Measurements from ENCODE around the gene FBXL22. TPM values are rescaled to one million over a fixed set of nuclear protein-coding genes. Genes with fewer than 3 reads are reported as not detected.

The FBXL22 gene
- total RNA-seq, 1 donor from 2014 or later, result 1.3 TPM

GRCh38 chr15:63575312-63575711 lies 21.9 kb upstream of the FBXL22 start:
- H3K27ac Mint-ChIP-seq, result peak overlapping the region; percentile 34
- no peaks in the 10 kb centered on the region for H3K27me3 Mint-ChIP-seq
- no peak overlapping the region for H3K4me3 Mint-ChIP-seq
- H3K36me3 Mint-ChIP-seq (ENCODE audit: low read depth), result peaks cover 41% of the 10 kb centered on the region
- H3K4me1 Mint-ChIP-seq, result peaks cover 3% of the 10 kb centered on the region
- no peaks in the 10 kb centered on the region for H3K9me3 Mint-ChIP-seq
- no peak for DNase-seq
- intact Hi-C loops (cut with micrococcal nuclease), result no loop called here

DNA sequence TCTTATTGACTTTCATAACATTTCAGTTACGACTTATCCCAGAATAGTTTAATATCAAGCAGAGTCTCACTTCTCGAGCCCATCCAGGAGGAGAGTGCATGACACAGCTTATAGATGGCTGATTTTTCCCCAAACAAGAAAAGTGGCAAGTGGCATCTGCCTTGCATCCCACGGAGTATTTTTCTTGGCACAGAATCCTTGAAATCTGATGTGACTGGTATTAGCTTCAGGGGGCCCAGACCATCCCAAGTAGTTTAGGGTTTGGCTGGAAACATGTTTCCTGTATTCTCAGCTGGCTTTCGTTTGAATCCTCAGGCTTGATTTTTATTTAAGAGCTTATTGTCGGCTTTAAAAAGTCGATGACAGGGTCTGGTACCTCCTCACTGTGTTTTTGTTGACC lies 20.7 kb upstream of the FBXL22 start:
- H3K4me3 Mint-ChIP-seq, result no peak overlapping the region
- H3K27ac Mint-ChIP-seq, result no peak overlapping the region

GRCh38 chr15:63582179-63582578 lies 15.0 kb upstream of the FBXL22 start:
- H3K4me3 Mint-ChIP-seq, result no peak overlapping the region
- peak; percentile 46 for DNase-seq
- H3K27me3 Mint-ChIP-seq, result no peaks in the 10 kb centered on the region
- peak overlapping the region; percentile 14 for H3K27ac Mint-ChIP-seq
- intact Hi-C loops (cut with micrococcal nuclease), result no loop called here
- H3K36me3 Mint-ChIP-seq (ENCODE audit: low read depth), result peaks cover 50% of the 10 kb centered on the region
- peaks cover 6% of the 10 kb centered on the region for H3K4me1 Mint-ChIP-seq
- no peaks in the 10 kb centered on the region for H3K9me3 Mint-ChIP-seq

More for the DNA sequence above, 20.7 kb upstream of the FBXL22 start:
- peaks cover 37% of the 10 kb centered on the region for H3K36me3 Mint-ChIP-seq (ENCODE audit: low read depth)
- no peaks in the 10 kb centered on the region for H3K9me3 Mint-ChIP-seq
- DNase-seq, result no peak
- intact Hi-C loops (cut with micrococcal nuclease), result no loop called here
- H3K4me1 Mint-ChIP-seq, result peaks cover 3% of the 10 kb centered on the region
- no peaks in the 10 kb centered on the region for H3K27me3 Mint-ChIP-seq

GRCh38 chr15:63582718-63583426 lies 14.3 kb upstream of the FBXL22 start:
- Mint-ChIP-seq H3K4me1 (peaks cover 6% of the 10 kb centered on the region), H3K4me3 (no peak overlapping the region), H3K27ac (peak overlapping the region; percentile 14), H3K36me3 (ENCODE audit: low read depth) (peaks cover 52% of the 10 kb centered on the region), H3K9me3 (no peaks in the 10 kb centered on the region), H3K27me3 (no peaks in the 10 kb centered on the region)
- intact Hi-C loops (cut with micrococcal nuclease), result no loop called here
- DNase-seq, result peak; percentile 50

GRCh38 chr15:63586790-63587189 lies 10.4 kb upstream of the FBXL22 start:
- Mint-ChIP-seq H3K27me3 (no peaks in the 10 kb centered on the region), H3K9me3 (no peaks in the 10 kb centered on the region), H3K4me3 (no peak overlapping the region), H3K27ac (no peak overlapping the region), H3K4me1 (peaks cover 13% of the 10 kb centered on the region), H3K36me3 (ENCODE audit: low read depth) (peaks cover 75% of the 10 kb centered on the region)
- intact Hi-C loops (cut with micrococcal nuclease), result no loop called here
- peak; percentile 49 for DNase-seq

DNA sequence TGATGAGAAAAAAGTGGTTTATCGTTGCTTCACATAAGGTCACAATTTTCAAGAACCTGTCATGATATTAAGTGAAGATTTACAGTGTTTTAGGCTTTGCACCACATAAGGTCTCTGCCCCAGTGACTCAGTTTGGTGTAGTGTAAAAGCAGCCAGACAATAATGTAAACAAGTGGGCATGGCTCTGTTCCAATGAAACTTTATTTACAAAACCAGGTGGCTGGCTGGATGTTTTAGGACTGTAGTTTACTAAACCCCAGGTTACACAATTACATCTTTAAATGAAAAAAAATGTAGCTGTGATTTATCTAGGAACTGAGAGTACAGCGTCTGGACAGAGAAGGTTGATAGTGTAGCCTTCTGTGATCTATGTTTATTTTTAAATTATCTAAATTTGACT lies 9.7 kb upstream of the FBXL22 start:
- Mint-ChIP-seq H3K4me3 (no peak overlapping the region), H3K27ac (no peak overlapping the region), H3K27me3 (no peaks in the 10 kb centered on the region), H3K36me3 (ENCODE audit: low read depth) (peaks cover 75% of the 10 kb centered on the region), H3K4me1 (peaks cover 11% of the 10 kb centered on the region), H3K9me3 (no peaks in the 10 kb centered on the region)
- intact Hi-C loops (cut with micrococcal nuclease), result no loop called here
- peak; percentile 13 for DNase-seq

DNA sequence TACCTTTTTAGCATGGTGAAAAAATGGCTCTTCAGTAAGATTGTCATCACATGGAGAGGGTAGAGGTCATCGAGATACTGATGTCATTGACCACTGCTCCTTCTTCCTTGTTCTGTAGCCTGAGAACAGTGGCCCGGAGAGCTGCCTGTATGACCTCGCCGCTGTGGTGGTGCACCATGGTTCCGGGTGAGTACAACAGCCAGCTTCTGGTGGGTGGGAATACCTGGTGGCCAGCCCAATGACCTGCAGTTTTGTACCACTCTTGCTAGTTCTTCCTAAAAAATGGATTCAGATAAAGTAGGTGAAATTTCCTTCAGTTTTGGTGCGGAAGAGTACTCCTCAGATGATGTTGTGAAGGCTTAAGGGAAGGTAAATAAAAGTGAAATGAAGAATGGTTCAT lies 8.4 kb upstream of the FBXL22 start:
- Mint-ChIP-seq H3K4me3 (no peak overlapping the region), H3K27ac (no peak overlapping the region), H3K9me3 (no peaks in the 10 kb centered on the region), H3K36me3 (ENCODE audit: low read depth) (peaks cover 74% of the 10 kb centered on the region), H3K4me1 (peaks cover 20% of the 10 kb centered on the region), H3K27me3 (no peaks in the 10 kb centered on the region)
- DNase-seq, result peak; percentile 52
- intact Hi-C loops (cut with micrococcal nuclease), result no loop called here

DNA sequence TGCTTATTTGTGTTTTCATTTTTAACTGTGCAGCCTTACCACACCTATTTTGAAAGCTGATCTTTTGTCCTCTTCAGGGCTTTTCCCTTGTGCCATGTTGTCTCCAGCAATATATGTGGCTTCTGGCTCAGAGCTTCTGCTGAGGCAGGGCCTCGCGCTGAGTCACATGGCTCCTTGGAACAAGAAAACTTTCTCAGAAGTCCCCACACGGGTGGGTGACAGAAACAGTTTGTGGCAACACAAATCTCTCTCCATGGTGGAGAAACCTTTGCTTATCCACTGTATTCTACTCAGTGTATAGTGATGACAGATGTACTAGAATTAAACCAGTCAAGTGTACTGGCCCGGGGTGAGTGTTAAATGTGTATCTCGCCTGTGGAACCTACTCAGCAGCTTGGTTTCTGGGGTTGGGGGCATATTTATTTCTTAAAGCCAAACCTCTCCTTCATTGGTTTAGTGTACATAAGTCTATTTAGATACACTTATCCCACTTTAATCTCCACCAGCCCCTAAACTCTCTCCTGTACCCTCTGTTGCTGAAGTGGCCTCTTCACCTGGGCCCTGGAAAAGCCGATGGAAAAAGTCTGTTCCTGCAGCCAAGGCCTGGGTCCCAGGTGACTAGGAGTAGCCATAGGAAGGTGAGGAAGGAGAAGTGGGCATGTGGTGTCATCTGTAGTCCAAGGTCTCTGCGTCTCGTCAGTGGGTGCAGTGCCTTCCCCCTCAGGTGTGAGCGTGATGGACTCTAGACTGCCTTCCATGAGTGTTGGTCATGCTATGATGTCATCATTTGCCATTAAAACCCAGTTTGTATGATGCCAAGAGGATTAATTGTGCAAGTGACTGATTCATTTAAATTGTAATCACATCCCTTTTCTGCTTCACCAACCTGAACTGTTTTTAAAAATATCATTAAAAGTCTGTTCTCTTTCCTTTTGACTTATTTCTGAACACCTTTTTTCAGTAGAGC lies 3.2 kb upstream of the FBXL22 start:
- Mint-ChIP-seq H3K4me3 (no peak overlapping the region), H3K4me1 (peaks cover 47% of the 10 kb centered on the region), H3K36me3 (ENCODE audit: low read depth) (peaks cover 47% of the 10 kb centered on the region), H3K9me3 (no peaks in the 10 kb centered on the region), H3K27me3 (no peaks in the 10 kb centered on the region), H3K27ac (peak overlapping the region; percentile 81)
- peak; percentile 65 for DNase-seq
- intact Hi-C loops (cut with micrococcal nuclease), result no loop called here

DNA sequence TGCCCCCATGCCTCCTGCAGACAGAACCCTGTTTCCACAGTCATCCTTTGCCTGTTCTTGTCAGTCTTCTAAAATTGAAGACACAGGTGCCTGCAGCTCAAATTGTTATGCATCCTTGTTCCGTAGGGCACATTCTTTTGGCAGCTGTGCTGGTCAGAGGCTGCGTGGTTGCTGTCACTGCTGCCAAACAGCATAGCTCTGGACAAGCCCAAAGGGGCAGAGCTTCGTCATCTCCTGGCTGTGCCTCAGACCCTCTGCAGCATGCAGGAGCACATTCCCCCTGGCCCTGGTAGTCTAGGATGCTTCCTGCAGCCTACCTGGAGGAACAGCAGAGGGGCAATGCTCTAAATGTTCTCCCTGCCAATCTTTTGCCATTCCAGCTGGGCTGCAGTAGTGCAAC lies 2.1 kb upstream of the FBXL22 start:
- Mint-ChIP-seq H3K36me3 (ENCODE audit: low read depth) (peaks cover 36% of the 10 kb centered on the region), H3K27me3 (no peaks in the 10 kb centered on the region), H3K4me1 (peaks cover 56% of the 10 kb centered on the region), H3K4me3 (no peak overlapping the region), H3K27ac (no peak overlapping the region), H3K9me3 (no peaks in the 10 kb centered on the region)
- intact Hi-C loops (cut with micrococcal nuclease), result no loop called here
- DNase-seq, result no peak

- Mint-ChIP-seq H3K4me1 (peaks cover 57% of the 10 kb centered on the region), H3K9me3 (no peaks in the 10 kb centered on the region), H3K27me3 (no peaks in the 10 kb centered on the region), H3K36me3 (ENCODE audit: low read depth) (peaks cover 32% of the 10 kb centered on the region), H3K27ac (peak overlapping the region; percentile 63), H3K4me3 (no peak overlapping the region)
- intact Hi-C loops (cut with micrococcal nuclease), result no loop called here
- no peak for DNase-seq
Measured at GRCh38 chr15:63595688-63596087, 1.5 kb upstream of the FBXL22 start.

- no peak for DNase-seq
- Mint-ChIP-seq H3K4me1 (peaks cover 54% of the 10 kb centered on the region), H3K27ac (peak overlapping the region; percentile 32), H3K4me3 (no peak overlapping the region), H3K36me3 (ENCODE audit: low read depth) (peaks cover 24% of the 10 kb centered on the region), H3K9me3 (no peaks in the 10 kb centered on the region), H3K27me3 (no peaks in the 10 kb centered on the region)
- intact Hi-C loops (cut with micrococcal nuclease), result no loop called here
Measured at GRCh38 chr15:63596676-63597037, 530 bp upstream of the FBXL22 start.

GRCh38 chr15:63597821-63598220 lies 634 bp downstream of the FBXL22 start:
- H3K9me3 Mint-ChIP-seq, result no peaks in the 10 kb centered on the region
- intact Hi-C loops (cut with micrococcal nuclease), result no loop called here
- peaks cover 18% of the 10 kb centered on the region for H3K36me3 Mint-ChIP-seq (ENCODE audit: low read depth)
- no peak overlapping the region for H3K4me3 Mint-ChIP-seq
- peaks cover 61% of the 10 kb centered on the region for H3K4me1 Mint-ChIP-seq
- no peaks in the 10 kb centered on the region for H3K27me3 Mint-ChIP-seq
- peak; percentile 56 for DNase-seq
- no peak overlapping the region for H3K27ac Mint-ChIP-seq

DNA sequence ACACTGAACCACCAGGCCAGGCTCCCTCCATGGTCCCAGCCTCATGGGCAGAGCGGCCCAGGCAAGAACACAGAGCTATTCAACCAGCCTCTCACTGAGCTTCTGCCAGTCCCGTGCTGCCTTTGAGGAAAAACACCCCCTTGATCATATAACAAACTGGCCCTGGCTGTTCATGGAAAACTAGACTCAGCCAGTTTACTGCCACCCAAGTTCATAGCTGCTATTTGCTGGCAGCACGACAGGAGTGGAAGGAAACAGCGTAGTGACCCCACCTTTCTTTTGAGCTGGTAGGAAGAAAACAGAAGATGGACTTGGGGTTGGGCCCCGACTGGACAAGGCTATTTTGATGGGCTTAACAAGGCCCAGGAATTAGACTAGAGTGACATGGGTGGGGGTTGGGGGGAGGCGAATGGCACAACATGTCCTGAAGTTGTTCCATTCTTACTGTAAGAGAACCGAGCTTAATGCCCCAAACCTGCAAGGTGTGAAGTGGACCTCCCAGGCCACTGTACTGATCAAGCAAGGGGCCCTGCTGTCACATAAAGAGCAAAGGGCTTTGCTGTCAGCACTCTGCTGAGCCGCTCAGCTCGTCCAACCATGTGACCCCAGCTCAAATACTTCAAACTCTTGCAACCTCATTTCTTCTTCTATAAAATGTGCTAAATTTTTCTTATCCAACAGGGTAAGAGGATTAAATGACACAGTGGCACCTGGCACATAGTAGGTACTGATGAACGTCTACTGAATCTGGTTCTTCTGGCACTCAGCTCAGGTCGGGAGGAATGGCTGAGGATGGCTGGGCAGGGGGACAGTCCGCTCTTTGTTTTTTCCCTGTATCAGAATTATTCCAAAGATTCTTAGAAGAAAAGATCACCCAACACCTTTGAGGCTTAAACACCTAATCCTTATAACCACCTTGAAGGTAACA lies 1.6 kb downstream of the FBXL22 start:
- Mint-ChIP-seq H3K4me3 (peak overlapping the region; percentile 93), H3K4me1 (peaks cover 55% of the 10 kb centered on the region), H3K36me3 (ENCODE audit: low read depth) (peaks cover 10% of the 10 kb centered on the region), H3K27me3 (no peaks in the 10 kb centered on the region), H3K27ac (peak overlapping the region; percentile 91), H3K9me3 (no peaks in the 10 kb centered on the region)
- DNase-seq, result peak; percentile 59
- intact Hi-C loops (cut with micrococcal nuclease), result no loop called here

Data from activated CD4-positive, alpha-beta T cell treated with anti-CD3 and anti-CD28 coated beads, Interleukin-2, amount 10 ng/mL, durations not matched to agents 24 days and 14 days (primary cell).